Measurements from ENCODE around the gene CRYGC.
A peak's percentile ranks its signal among the peaks of the same experiment; 100 is the strongest.
"Not testable (repeated sequence)": the region's sequence is repeated elsewhere in the genome, so short reads cannot be mapped to it uniquely, and the experiment has no call there.

The CRYGC gene, protein sequence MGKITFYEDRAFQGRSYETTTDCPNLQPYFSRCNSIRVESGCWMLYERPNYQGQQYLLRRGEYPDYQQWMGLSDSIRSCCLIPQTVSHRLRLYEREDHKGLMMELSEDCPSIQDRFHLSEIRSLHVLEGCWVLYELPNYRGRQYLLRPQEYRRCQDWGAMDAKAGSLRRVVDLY

GRCh38 chr2:208129744-208130711, at the start of gene CRYGC:
CRYGC (minus strand) TSS chr2:208129828; CDS start chr2:208129792, 36 bp downstream.
- no peak for DNase-seq

DNA sequence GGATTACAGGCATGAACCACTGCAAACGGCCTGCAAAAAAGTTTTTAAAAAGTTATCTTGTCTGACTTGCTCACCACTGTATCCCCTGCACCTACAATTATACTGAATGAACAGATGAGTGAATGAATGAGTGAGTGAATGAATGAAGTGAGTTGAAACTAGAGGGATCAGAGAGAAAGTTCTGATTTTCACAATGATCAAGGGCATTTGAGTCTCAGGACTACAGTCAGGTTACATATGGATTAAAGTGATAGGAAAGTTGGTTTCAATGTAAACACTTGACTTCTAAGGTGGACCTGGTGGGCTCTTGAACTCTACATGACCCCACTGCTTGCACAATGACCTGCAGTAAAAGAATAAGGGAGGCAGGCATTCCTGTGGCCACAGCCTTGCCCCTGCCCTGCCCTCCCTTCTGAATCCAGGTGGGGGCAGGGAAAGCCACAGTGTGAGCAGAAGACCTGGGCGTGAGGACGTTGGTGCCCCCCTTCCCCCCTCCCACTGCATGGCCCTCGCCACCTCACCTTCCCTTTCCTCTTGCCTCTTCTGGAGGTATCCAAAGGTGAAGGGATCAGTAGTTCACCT, 49.5 kb upstream of the CRYGC start:
- DNase-seq = no peak

GRCh38 chr2:208175840-208176153, 46.2 kb upstream of the CRYGC start:
- DNase-seq = no peak

DNA sequence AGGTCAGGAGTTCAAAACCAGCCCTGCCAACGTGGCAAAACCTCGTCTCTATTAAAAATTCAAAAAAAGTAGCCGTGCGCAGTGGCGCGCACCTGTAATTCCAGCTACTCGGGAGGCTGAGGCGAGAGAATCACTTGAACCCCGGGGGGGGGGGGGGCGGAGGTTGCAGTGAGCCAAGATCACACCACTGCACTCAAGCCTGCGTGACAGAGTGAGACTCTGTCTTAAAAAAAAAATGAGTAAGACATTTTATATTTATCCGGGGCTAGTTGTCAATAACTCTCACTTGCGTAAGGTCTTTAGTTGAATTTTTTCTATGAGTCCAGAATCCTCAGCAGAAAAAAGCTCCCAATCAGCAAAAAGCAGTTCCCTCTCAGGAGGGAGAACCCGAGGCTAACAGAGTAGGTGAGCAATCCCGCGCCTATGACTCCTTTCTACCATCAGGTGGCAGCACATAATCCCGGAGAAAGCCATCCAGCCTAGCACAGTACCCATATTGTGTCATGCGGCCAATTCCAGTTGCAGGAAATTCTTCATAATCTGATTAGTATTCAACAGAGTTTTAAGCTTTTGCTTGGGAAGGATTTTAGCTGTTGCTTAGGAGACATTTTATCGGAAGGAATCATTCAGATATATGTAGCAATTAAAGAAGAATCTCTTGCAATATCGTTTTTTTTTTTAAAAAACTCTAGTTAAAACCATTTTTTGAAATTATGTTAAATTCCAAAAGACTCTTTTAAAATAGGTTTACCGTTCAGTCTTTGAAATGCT, 45.6 kb upstream of the CRYGC start:
- DNase-seq = peak; percentile 24

DNA sequence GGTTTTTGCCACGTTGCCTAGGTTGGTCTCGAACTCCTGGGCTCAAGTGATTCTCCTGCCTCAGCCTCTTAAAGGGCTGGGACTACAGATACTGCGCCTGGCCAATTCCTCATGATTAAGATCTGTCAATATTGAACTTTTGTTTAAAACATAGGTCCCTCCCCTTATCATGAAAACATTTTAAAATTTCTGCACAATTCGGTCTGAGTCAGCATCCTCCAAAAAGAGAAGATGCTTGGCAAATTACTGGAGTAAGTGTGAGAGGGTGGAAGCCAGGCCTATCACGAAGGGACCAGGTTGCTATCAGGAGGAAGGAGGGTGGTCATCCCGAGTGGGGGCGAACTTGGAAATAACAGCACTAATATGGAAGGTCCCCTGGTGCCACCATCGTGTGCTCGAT, 44.5 kb upstream of the CRYGC start:
- DNase-seq = no peak

GRCh38 chr2:208172125-208172524, 42.5 kb upstream of the CRYGC start:
- DNase-seq = no peak

DNA sequence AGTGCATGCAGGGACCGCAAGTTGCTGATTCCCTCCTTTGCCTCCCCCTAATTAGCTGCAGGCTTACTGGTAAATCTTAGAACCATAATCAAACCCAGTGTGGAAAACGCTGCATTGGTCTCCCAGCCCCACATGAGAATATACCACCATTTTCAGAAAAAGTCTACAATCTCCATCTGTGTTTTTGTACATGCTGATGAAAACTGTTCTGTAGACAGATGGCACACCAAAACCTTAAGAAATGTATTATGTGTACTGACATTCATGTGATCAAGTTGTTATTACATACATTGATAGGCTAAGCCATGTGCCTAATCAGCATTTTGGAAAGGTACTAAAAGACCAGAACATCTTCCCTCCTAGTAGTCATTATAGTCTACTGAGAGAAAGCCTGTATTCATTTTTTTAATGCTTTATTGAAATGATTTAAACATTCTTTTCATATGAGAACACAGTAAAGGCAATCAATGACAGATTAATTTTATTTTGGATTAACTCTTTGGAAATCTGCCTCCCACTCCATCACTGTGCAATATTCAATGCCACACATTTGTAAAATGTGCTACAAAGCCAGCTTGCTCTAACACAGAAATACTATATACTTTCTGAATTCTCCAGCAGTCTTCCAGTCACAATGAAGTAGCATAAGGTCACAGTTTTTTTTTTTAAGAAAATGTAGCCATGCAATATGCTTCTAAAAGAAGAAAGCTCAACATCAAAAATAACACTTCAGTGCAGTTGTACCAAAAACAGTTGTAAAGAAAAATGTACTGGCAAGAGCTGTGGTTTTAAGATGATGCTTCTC, 35.5 kb upstream of the CRYGC start:
- no peak for DNase-seq

- no peak for DNase-seq
These were observed 33.9 kb upstream of the CRYGC start, which contains the start of gene CRYGA for GRCh38 chr2:208163489-208163888. CRYGA (minus strand) TSS chr2:208163589; CDS start chr2:208163556, 33 bp downstream.

GRCh38 chr2:208156439-208156838, 26.8 kb upstream of the CRYGC start:
- no peak for DNase-seq

GRCh38 chr2:208153156-208153555, 23.5 kb upstream of the CRYGC start:
- no peak for DNase-seq

GRCh38 chr2:208150956-208151355, 21.3 kb upstream of the CRYGC start:
- DNase-seq = no peak

DNA sequence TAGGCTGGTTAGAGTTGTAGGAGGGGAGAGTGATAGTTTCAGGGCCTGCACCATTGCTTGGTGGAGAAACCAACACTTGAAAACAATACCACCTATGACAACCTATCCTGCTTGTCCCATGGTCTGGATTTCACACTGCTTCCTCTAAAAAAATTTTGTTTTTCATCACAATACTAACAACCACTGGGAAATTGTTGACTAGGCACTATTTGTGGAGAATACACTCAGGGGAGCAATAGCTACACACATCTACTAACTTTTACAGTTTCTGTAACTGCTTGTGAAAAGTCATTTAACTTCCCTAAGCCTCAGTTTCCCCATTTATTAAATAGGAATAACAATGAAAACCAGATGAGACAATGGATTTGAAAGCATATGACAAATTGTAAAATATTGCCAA, 20.5 kb upstream of the CRYGC start:
- no peak for DNase-seq

GRCh38 chr2:208148803-208149202, 19.2 kb upstream of the CRYGC start:
- no peak for DNase-seq

DNA sequence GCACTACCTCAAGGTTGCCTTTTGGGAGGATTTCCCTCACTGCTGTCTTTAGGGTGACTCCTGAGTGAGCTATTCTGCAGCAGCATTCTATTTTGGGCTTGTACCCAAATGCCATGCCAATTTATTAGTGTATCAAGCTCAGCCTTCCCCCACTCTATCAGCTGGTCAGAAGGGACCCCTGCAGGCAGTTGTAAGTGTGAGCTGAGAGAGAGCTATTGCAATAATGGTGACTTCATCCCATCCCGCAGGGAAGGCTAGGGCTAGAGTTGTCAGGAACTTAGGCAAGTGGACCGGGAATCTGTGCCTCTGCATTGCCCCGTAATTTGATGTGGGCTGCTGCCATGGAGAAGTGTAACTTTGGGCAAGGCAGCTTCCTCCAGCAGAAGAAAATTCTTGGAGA, 18.1 kb upstream of the CRYGC start:
- DNase-seq = no peak

DNA sequence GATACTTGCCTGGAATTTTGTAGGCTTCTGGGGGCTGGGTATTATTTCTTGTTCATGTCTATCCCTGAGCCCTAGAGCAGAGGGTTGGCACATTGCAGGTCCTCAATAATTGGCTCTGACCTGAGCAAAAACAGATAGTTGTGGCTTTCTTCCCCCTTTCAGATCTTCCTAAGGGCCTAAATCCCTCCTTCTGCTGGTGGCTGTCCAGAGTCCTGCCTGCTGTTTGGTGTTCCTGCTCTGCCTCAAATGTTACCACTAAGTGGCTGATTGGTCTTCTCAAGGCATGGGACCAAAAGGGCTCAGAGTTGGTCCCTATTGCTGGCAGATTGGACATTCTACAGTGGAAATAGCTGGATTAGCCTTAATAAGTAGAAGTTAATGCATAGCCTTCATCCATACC, 17.4 kb upstream of the CRYGC start:
- DNase-seq = no peak

DNA sequence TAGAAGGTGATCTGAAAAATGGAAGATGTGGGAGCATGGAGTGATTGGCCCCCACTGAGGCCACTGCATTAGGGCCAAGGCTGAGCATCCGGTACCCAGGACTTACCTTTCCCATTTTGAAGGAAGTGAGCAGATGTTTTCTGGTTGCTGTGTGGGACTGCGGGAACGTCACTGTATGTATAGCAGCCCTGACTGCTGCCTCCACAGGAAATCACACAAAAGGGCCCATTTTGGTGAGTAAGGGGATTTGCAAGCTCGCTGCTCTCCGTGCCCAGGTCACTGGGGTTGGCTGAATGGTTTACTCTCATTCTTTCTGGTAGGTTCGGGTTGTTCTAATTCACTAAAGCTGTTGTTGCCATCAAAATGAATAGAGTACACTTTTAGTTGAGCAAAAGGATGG, 16.4 kb upstream of the CRYGC start, which contains the start of gene CRYGB:
CRYGB (minus strand) TSS at position 153 of the 400 bp plus-strand sequence; CDS start at position 115, 38 bp downstream.
- DNase-seq = no peak

DNA sequence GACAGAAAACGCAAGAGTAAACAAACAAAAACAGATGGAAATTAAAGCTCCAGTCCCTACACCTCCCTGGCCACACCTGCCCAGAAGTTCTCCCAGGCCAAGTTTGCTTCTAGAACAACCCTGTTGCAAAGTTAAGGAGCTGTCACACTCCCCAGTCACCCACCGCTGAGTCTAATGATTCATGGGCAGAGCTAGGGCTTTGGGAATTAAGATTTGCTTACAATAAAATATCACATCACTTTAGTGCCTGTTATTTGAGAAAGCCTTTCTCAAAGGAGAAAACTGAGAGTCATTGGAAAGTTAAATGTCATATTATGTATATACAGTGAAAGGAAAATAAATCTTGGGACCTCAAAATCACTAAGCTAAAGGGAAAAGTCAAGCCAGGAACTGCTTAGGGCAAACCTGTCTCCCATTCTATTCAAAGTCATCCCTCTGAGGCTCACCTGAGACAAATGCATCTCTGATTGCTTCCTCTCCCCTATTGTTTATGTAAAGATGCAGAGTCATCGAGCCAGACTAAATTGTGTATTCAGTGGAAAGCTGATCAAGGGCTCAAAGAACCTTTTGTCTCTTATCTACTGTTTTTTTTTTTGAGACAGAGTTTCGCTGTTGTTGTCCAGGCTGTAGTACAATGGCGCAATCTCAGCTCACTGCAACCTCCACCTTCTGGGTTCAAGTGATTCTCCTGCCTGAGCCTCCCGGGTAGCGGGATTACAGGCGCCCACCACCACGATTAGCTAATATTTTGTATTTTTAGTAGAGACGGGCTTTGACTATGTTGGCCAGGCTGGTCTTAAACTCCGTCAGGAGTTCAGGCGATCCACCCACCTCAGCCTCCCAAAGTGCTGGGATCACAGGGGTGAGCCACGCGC, 13.5 kb upstream of the CRYGC start:
- no peak for DNase-seq

- no peak for DNase-seq
These were observed 12.8 kb upstream of the CRYGC start for GRCh38 chr2:208142240-208142924.

DNA sequence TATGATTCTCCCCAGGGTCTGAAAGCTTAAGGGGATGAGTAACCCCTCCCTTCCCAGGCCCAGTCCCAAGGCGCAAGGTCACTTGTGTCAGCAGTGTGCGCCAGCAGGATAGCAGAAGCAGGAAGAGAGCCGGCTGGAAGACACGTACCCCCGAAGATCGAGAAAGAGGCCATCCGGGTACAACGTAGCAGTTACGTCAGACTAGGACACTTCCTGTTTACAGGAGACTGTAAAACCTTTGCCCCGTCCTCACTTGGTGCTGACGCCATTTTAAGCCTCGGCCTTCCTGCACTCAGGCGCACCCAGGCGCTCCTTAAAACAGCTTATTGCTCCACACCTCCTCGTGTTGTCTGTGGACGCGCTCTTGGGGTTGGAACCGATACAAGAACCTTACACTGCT, 9.8 kb upstream of the CRYGC start:
- DNase-seq = no peak

DNA sequence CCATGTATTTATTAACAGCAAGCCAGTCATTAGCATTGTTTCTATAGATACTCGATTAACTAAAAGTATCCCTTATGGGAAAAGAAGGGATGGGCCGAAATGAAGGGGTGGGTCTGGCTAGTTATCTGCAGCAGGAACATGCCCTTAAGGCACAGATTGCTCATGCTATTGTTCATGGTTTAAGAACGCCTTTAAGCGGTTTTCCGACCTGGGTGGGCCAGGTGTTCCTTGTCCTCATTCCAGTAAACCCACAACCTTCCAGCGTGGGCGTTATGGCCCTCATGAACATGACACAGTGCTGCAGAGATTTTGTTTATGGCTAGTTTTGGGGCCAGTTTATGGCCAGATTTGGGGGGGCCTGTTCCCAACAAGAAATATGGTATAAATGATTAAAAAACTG, 8.7 kb upstream of the CRYGC start:
- DNase-seq = not testable (repeated sequence)

DNA sequence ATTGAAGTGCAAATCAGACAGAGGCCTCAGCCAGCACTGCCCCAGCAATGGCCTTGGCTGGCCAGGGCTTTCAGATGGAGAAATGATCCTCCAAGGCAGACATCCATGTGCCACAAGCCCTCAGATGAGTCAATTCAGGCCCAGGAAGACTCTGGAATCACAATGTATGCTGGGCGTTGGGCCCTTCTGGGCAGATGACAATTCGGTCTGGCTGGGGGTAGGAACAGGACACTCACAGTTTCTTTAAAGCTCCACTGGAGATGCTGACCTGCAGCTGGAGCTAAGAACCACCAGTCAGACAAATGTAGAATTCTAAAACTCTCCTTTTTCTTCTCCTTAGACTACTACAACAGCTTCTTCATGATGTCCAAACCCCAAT, 7.1 kb upstream of the CRYGC start:
- no peak for DNase-seq

All from NK-92 treated with Interleukin-12 subunit alpha and Interleukin-12 subunit beta, amount 100 ng/mL, for 24 hours (cell line).